ENCODE measurements around the gene EHBP1L1.
"Not testable (repeated sequence)": the region's sequence is repeated elsewhere in the genome, so short reads cannot be mapped to it uniquely, and the experiment has no call there.

The EHBP1L1 gene

GRCh38 chr11:65560555-65561418 is 15.1 kb upstream of the EHBP1L1 start:
- DNase-seq (ENCODE audit: low read depth) = peak; percentile 86

GRCh38 chr11:65562020-65562419 is 13.8 kb upstream of the EHBP1L1 start:
- DNase-seq (ENCODE audit: low read depth) = no peak

GRCh38 chr11:65562788-65563187 is 13.1 kb upstream of the EHBP1L1 start:
- no peak for DNase-seq (ENCODE audit: low read depth)

- peak; percentile 40 for DNase-seq (ENCODE audit: low read depth)
Measured at GRCh38 chr11:65563601-65564000, 12.3 kb upstream of the EHBP1L1 start.

- not testable (repeated sequence) for DNase-seq (ENCODE audit: low read depth)
Measured at GRCh38 chr11:65564879-65565559, 10.8 kb upstream of the EHBP1L1 start.

GRCh38 chr11:65565624-65566453 is 10.0 kb upstream of the EHBP1L1 start:
- peak; percentile 64 for DNase-seq (ENCODE audit: low read depth)

- DNase-seq (ENCODE audit: low read depth) = no peak
Measured at GRCh38 chr11:65569164-65569972, 6.5 kb upstream of the EHBP1L1 start.

- peak; percentile 99 for DNase-seq (ENCODE audit: low read depth)
Measured at GRCh38 chr11:65569973-65570918, 5.6 kb upstream of the EHBP1L1 start, which contains the start of gene ZNRD2. ZNRD2 (plus strand) TSS chr11:65570477; CDS start chr11:65570492, 15 bp downstream.

- no peak for DNase-seq (ENCODE audit: low read depth)
Measured at GRCh38 chr11:65571420-65571819, 4.4 kb upstream of the EHBP1L1 start.

- DNase-seq (ENCODE audit: low read depth) = peak; percentile 72
Measured at GRCh38 chr11:65571940-65572339, 3.9 kb upstream of the EHBP1L1 start.

GRCh38 chr11:65572356-65573051 is 3.3 kb upstream of the EHBP1L1 start, which contains the start of gene FAM89B:
FAM89B (plus strand) TSS chr11:65572538; CDS start chr11:65572670, 132 bp downstream.
- DNase-seq (ENCODE audit: low read depth) = peak; percentile 89

GRCh38 chr11:65573391-65574079 is 2.3 kb upstream of the EHBP1L1 start:
- no peak for DNase-seq (ENCODE audit: low read depth)

- peak; percentile 97 for DNase-seq (ENCODE audit: low read depth)
Measured at GRCh38 chr11:65574109-65574810, 1.6 kb upstream of the EHBP1L1 start.

- peak; percentile 39 for DNase-seq (ENCODE audit: low read depth)
Measured at GRCh38 chr11:65574811-65575567, 864 bp upstream of the EHBP1L1 start.

- DNase-seq (ENCODE audit: low read depth) = no peak
Measured at GRCh38 chr11:65576232-65576866, 496 bp downstream of the EHBP1L1 start.

- DNase-seq (ENCODE audit: low read depth) = peak; percentile 87
Measured at GRCh38 chr11:65576867-65577755, 1.3 kb downstream of the EHBP1L1 start.

Measured in ELR (cell line).